Natural killer cell treated with Interleukin-12 subunit alpha and Interleukin-12 subunit beta and Interleukin-15 and Interleukin-18, amount 100 ng/mL, for 72 hours (primary cell): ENCODE measurements around the gene ZMIZ1. TPM values are rescaled to one million over a fixed set of nuclear protein-coding genes. Genes with fewer than 3 reads are reported as not detected.

Experiments used
- ATAC-seq, 2 donors: fragments of 150-1000 bp; cut with Tn5 transposase in 1 of 2; sonication (Bioruptor Pico), chemical (Tn5 transposase) in 1 of 2; 2 replicates each; pipeline ENCODE4 v1.10.0; 2021
- DNase-seq: peaks from one replicate; pipeline ENCODE4 v3.0.0; 2022; ENCODE audit warnings: low spot score
- H3K27ac Mint-ChIP-seq, 2 donors: 1 replicate in 1 of 2; 2 replicates in 1 of 2; pipeline ENCODE4 v1.8.0; 2022; ENCODE audit warnings: mixed read lengths in 2 of 2, mild to moderate bottlenecking in 1 of 2, moderate library complexity in 1 of 2
- H3K27me3 Mint-ChIP-seq, 2 donors: 1 replicate in 1 of 2; 2 replicates in 1 of 2; pipeline ENCODE4 v1.8.0; 2022; ENCODE audit warnings: mixed read lengths in 2 of 2
- H3K36me3 Mint-ChIP-seq: one replicate; pipeline ENCODE4 v1.8.0; 2022; ENCODE audit warnings: mixed read lengths
- H3K4me1 Mint-ChIP-seq, 2 donors: 1 replicate in 1 of 2; 2 replicates in 1 of 2; pipeline ENCODE4 v1.8.0; 2022; ENCODE audit warnings: low read depth in 2 of 2, mixed read lengths in 2 of 2, mild to moderate bottlenecking in 1 of 2
- H3K4me3 Mint-ChIP-seq: one replicate; pipeline ENCODE4 v1.8.0; 2022; ENCODE audit warnings: mixed read lengths
- H3K9me3 Mint-ChIP-seq: 2 replicates; pipeline ENCODE4 v1.8.0; 2022; ENCODE audit warnings: mixed read lengths
- total RNA-seq, 2 donors: library from RNA; stranded (reverse); gene quantifications; one replicate each; pipeline ENCODE4 v1.2.3, GENCODE V29; 2022

Gene ZMIZ1
- total RNA-seq, 2 donors from 2014 or later = 49.7 to 54.4 TPM

GRCh38 chr10:79130255-79130654 is 61.5 kb downstream of the ZMIZ1 start:
- DNase-seq (no peak), ATAC-seq (no peak)
- Mint-ChIP-seq H3K9me3 (no peaks in the 10 kb centered on the region), H3K36me3 (no peaks in the 10 kb centered on the region), H3K4me3 (no peak overlapping the region), H3K27me3 (no peaks in the 10 kb centered on the region), H3K27ac (no peak overlapping the region), H3K4me1 (peaks cover 4 to 16% of the 10 kb centered on the region in 2 donors)

GRCh38 chr10:79130846-79131245 is 62.1 kb downstream of the ZMIZ1 start:
- no peak overlapping the region for H3K4me3 Mint-ChIP-seq
- DNase-seq (no peak), ATAC-seq (no peak)
- no peaks in the 10 kb centered on the region for H3K36me3 Mint-ChIP-seq
- H3K4me1 Mint-ChIP-seq = peaks cover 4 to 14% of the 10 kb centered on the region in 2 donors
- no peaks in the 10 kb centered on the region for H3K9me3 Mint-ChIP-seq
- H3K27me3 Mint-ChIP-seq = no peaks in the 10 kb centered on the region
- no peak overlapping the region for H3K27ac Mint-ChIP-seq

DNA sequence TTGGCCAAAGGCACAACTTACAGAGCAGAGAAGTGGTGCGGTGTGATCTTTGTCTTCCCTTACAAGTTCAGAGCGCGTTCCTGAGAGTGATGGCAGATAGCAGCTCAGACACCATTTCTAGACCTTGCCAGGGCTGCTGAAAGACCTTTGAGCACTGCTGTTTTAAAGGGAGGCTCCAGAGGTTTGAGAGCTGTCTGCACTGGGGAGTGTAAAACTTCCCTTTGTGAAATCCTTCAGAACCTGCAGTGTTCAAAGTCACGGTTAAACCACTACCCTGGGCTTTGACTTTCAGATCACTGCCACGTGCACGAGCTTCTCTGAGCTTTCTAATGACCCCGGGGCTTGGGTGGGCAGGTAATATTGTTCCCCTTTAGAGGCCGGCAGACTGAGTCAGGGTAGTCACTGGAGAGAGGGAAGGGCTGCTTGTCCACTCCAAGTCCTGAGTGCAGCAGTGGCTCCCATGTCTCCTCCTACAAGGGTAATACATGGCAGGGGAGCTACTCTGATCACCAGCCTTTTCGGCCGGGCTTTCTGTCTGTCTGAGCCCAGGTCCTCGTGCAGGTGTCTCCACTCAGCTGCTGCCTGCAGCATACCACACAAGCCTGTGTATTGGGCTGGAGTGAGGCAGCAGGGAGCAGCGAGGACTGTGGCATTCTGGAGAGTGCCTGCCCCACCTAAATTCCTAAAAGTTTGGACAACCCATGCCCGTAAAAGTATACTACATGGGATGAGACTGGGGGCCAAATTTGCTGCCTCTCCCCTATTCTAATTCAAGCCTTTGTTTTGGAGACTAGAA is 63.3 kb downstream of the ZMIZ1 start:
- Mint-ChIP-seq H3K27ac (no peak overlapping the region), H3K36me3 (no peaks in the 10 kb centered on the region), H3K9me3 (no peaks in the 10 kb centered on the region), H3K27me3 (no peaks in the 10 kb centered on the region), H3K4me3 (no peak overlapping the region), H3K4me1 (peaks cover 14 to 25% of the 10 kb centered on the region in 2 donors)
- ATAC-seq (no peak), DNase-seq (no peak)

- H3K4me3 Mint-ChIP-seq = no peak overlapping the region
- no peaks in the 10 kb centered on the region for H3K27me3 Mint-ChIP-seq
- no peaks in the 10 kb centered on the region for H3K9me3 Mint-ChIP-seq
- peaks cover 22 to 30% of the 10 kb centered on the region in 2 donors for H3K4me1 Mint-ChIP-seq
- ATAC-seq = no peak
- H3K36me3 Mint-ChIP-seq = no peaks in the 10 kb centered on the region
- no peak for DNase-seq
- H3K27ac Mint-ChIP-seq = no peak overlapping the region
Measured at GRCh38 chr10:79132681-79133381, 64.1 kb downstream of the ZMIZ1 start.

- DNase-seq = no peak
- Mint-ChIP-seq H3K27ac (no peak overlapping the region), H3K4me3 (no peak overlapping the region), H3K4me1 (peaks cover 24 to 34% of the 10 kb centered on the region in 2 donors), H3K9me3 (no peaks in the 10 kb centered on the region), H3K27me3 (no peaks in the 10 kb centered on the region), H3K36me3 (no peaks in the 10 kb centered on the region)
- ATAC-seq = no peak
Measured at GRCh38 chr10:79133416-79133815, 64.7 kb downstream of the ZMIZ1 start.

DNA sequence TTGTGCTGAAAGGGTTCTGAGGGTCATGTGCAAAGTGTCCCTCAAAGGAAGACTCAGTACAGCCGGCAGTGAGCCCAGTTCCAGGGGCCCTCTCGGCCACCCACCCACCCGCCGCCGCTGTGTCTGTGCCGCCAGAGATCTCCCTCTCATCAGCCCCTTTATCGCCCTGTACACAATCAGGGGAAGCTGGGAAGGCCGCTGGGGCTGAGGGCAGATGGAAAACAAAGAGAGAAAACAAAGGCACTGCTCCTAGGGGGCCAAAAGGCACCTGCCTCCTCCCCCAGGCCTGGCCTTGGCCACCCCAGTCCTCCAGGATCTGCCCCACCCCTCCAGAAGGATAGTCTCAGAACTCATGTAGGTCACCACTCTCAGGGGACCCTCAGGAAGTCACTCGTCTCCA is 67.0 kb downstream of the ZMIZ1 start:
- Mint-ChIP-seq H3K27ac (peak overlapping the region; percentile 86 to 89), H3K9me3 (no peaks in the 10 kb centered on the region), H3K4me1 (peaks cover 33 to 39% of the 10 kb centered on the region in 2 donors), H3K4me3 (no peak overlapping the region), H3K27me3 (no peaks in the 10 kb centered on the region), H3K36me3 (no peaks in the 10 kb centered on the region)
- DNase-seq (no peak), ATAC-seq (no peak)

- H3K4me3 Mint-ChIP-seq = peak overlapping the region; percentile 72
Measured at GRCh38 chr10:79136236-79137005, 67.7 kb downstream of the ZMIZ1 start.

GRCh38 chr10:79137300-79137756 is 68.6 kb downstream of the ZMIZ1 start:
- ATAC-seq = peak; percentile 5 to 7
- DNase-seq = no peak
- Mint-ChIP-seq H3K27me3 (no peaks in the 10 kb centered on the region), H3K36me3 (no peaks in the 10 kb centered on the region), H3K27ac (peak overlapping the region; percentile 86 to 89), H3K4me3 (peak overlapping the region; percentile 72), H3K4me1 (peaks cover 42 to 45% of the 10 kb centered on the region in 2 donors), H3K9me3 (no peaks in the 10 kb centered on the region)

More at GRCh38 chr10:79136236-79137005, 67.7 kb downstream of the ZMIZ1 start:
- Mint-ChIP-seq H3K27ac (peak overlapping the region; percentile 86 to 89), H3K9me3 (no peaks in the 10 kb centered on the region), H3K4me1 (peaks cover 33 to 37% of the 10 kb centered on the region in 2 donors), H3K27me3 (no peaks in the 10 kb centered on the region), H3K36me3 (no peaks in the 10 kb centered on the region)
- ATAC-seq (peak; percentile 17 to 32), DNase-seq (no peak)

- DNase-seq (peak; percentile 87), ATAC-seq (peak; percentile 91)
- H3K4me3 Mint-ChIP-seq = peak overlapping the region; percentile 72
- H3K27ac Mint-ChIP-seq = peak overlapping the region; percentile 86 to 89
- H3K9me3 Mint-ChIP-seq = no peaks in the 10 kb centered on the region
- H3K36me3 Mint-ChIP-seq = no peaks in the 10 kb centered on the region
- peaks cover 42 to 47% of the 10 kb centered on the region in 2 donors for H3K4me1 Mint-ChIP-seq
- no peaks in the 10 kb centered on the region for H3K27me3 Mint-ChIP-seq
Measured at GRCh38 chr10:79137826-79138225, 69.1 kb downstream of the ZMIZ1 start.

DNA sequence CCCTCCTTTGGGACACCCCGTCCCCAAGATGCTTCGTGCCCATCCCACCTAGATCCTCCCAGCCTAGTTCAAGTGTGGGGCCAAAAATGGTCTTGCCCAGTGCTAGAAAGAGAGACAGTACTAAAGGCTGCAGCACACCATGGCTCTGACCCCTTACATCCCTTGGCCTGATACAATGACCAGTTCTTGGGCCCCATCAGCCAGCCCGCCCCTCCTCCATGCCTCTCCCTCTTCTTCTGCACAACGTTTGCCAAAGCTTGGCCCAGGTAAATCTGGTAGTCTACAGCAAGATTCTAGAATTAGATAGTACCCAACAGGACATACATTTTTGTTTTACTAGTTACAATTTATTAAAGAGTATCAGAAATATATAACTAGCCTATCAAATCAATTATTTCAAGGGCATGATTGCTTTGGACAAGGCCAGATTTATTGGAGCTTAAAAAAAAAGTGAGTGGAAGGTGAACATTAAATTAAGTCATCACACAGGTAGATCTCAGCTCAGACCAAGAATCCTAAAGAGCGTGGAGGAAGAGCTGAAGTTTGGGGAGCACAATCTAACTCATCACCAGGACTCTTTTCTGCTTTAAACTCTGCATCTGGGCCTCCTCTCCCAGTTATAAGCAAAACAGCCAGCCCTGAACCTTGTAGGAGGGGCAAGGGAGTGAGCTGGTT is 69.8 kb downstream of the ZMIZ1 start:
- Mint-ChIP-seq H3K9me3 (no peaks in the 10 kb centered on the region), H3K4me3 (peak overlapping the region; percentile 72), H3K27ac (peak overlapping the region; percentile 86 to 89), H3K36me3 (no peaks in the 10 kb centered on the region), H3K27me3 (no peaks in the 10 kb centered on the region), H3K4me1 (peaks cover 42 to 49% of the 10 kb centered on the region in 2 donors)
- no peak for ATAC-seq
- no peak for DNase-seq

- Mint-ChIP-seq H3K27ac (peak overlapping the region; percentile 86 to 89), H3K4me3 (peak overlapping the region; percentile 72), H3K27me3 (no peaks in the 10 kb centered on the region), H3K36me3 (no peaks in the 10 kb centered on the region), H3K9me3 (no peaks in the 10 kb centered on the region), H3K4me1 (peaks cover 42 to 49% of the 10 kb centered on the region in 2 donors)
- ATAC-seq = no peak
- DNase-seq = no peak
Measured at GRCh38 chr10:79139124-79139835, 70.5 kb downstream of the ZMIZ1 start.

DNA sequence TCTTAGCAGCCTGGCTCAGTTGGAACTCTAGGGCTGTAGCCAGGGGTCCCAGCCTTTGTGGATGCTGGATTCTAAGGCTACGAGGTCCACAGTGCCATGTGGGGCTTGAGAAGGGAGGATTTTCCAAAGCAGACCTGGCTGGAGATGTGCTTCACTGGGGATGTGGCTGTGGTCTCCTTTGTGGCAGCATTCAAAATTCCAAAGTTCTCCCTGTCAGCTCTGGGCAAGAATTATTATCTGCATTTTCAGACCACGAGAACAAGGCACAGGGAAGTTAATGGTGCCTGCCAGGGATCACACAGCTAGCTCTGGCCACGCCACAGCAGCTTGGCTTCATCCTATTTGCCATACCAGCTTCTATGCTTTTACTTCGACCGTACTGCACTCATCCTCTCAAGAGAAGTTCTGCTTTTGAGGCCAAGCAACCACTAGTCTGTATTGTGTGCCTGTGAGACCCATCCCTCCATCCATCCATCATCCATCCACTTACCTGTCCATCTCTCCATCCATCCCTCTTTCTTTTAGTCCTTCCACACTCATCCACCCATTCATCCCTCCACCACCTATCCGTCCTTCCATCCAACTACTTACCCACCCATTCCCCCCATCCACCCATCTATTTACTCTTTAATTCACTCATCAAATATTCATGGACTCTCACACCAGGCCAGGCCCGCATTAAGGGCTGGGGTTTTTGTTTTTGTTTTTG is 71.5 kb downstream of the ZMIZ1 start:
- DNase-seq = no peak
- H3K36me3 Mint-ChIP-seq = no peaks in the 10 kb centered on the region
- no peaks in the 10 kb centered on the region for H3K9me3 Mint-ChIP-seq
- no peaks in the 10 kb centered on the region for H3K27me3 Mint-ChIP-seq
- H3K4me3 Mint-ChIP-seq = no peak overlapping the region
- H3K27ac Mint-ChIP-seq = peak overlapping the region in 1 of 2 donors; percentile 89
- ATAC-seq = no peak
- peaks cover 49 to 56% of the 10 kb centered on the region in 2 donors for H3K4me1 Mint-ChIP-seq
